ENCODE measurements around the gene ZSCAN5B. TPM values are rescaled to one million over a fixed set of nuclear protein-coding genes. Genes with fewer than 3 reads are reported as not detected.

ZSCAN5B gene
- total and polyA plus RNA-seq, 9 of the 15 experiments (the other 6 are each of a cell fraction or from before 2014, with no cell fraction given), result 0.03 to 0.07 TPM; not detected in 7

DNA sequence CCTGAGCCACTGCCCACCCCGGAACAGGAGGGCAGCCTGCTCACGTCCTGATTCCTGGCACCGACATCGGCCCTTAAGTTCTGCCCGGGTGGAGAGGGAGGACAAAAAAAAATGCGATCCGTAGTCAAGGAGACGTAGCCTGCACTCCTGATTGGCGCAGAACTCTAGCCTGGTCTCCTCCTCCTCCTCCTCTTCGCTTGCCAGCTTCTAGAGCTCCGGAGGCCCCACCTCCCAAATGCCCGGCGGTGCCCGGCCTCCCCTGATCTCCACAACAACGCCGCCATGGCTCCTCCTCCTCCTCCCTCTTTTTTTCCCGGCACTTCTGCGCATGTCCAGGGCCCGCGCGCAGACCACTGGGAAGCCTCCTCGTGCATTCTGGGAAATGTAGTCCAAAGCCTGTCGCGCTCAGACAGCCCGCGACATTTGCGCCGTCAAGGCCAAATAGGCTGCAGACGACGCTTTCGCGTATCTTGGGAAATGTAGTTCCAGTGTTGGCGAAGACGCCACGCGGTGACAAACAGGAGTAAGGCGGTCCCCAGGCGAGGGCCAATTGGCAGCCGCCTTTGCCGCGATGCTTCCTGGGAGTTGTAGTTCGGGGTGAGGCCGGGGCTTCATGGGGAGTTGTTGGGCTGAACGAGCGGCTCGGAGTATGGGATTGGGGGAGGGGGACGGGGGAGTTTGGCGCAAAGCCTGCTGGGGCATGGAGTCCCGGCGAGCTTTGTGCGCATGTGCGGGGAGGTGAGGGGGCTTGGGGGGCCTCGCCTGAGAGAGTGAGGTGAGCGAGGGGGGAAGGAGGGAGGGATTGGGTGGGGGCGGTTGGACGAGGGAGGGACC is 56.8 kb downstream of the ZSCAN5B start, which contains the start of gene ZNF444 (continued):
- TF ChIP-seq CHCHD3 (CRISPR knock-in tag; IDR thresholded peaks at IDR 0.05) (no peak), DIDO1 (tag; IDR thresholded peaks at IDR 0.05; ENCODE audit: low read depth) (peak; percentile 69; the same call in 1 of the 2 replicates), MED1 (CRISPR knock-in tag; IDR thresholded peaks at IDR 0.05; ENCODE audit: borderline replicate concordance) (no peak), PTTG1 (tag; IDR thresholded peaks at IDR 0.05; ENCODE audit: low read depth) (no peak), SREBF1 (IDR thresholded peaks at IDR 0.05; ENCODE audit: borderline replicate concordance, low read depth, low read length) (peak; percentile 75; the same call in 1 of the 2 replicates), MECOM (CRISPR knock-in tag; IDR thresholded peaks at IDR 0.05) (no peak), POLR2B (IDR thresholded peaks at IDR 0.05; ENCODE audit: low read depth, partially characterized antibody) (peak; percentile 65), ZFP36 (IDR thresholded peaks at IDR 0.05; ENCODE audit: low read depth, low read length, partially characterized antibody) (no peak), NCOA2 (IDR thresholded peaks at IDR 0.05; ENCODE audit: partially characterized antibody in 2 of 2) (no peak), ZNF124 (CRISPR knock-in tag; IDR thresholded peaks at IDR 0.05) (no peak), TAF15 (IDR thresholded peaks at IDR 0.05; ENCODE audit: low read depth, low read length) (no peak)
- TF ChIP-seq, protein P1, sequence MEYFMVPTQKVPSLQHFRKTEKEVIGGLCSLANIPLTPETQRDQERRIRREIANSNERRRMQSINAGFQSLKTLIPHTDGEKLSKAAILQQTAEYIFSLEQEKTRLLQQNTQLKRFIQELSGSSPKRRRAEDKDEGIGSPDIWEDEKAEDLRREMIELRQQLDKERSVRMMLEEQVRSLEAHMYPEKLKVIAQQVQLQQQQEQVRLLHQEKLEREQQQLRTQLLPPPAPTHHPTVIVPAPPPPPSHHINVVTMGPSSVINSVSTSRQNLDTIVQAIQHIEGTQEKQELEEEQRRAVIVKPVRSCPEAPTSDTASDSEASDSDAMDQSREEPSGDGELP (CRISPR knock-in tag; IDR thresholded peaks at IDR 0.05; ENCODE audit: borderline replicate concordance), result no peak
- TF ChIP-seq, protein P2, sequence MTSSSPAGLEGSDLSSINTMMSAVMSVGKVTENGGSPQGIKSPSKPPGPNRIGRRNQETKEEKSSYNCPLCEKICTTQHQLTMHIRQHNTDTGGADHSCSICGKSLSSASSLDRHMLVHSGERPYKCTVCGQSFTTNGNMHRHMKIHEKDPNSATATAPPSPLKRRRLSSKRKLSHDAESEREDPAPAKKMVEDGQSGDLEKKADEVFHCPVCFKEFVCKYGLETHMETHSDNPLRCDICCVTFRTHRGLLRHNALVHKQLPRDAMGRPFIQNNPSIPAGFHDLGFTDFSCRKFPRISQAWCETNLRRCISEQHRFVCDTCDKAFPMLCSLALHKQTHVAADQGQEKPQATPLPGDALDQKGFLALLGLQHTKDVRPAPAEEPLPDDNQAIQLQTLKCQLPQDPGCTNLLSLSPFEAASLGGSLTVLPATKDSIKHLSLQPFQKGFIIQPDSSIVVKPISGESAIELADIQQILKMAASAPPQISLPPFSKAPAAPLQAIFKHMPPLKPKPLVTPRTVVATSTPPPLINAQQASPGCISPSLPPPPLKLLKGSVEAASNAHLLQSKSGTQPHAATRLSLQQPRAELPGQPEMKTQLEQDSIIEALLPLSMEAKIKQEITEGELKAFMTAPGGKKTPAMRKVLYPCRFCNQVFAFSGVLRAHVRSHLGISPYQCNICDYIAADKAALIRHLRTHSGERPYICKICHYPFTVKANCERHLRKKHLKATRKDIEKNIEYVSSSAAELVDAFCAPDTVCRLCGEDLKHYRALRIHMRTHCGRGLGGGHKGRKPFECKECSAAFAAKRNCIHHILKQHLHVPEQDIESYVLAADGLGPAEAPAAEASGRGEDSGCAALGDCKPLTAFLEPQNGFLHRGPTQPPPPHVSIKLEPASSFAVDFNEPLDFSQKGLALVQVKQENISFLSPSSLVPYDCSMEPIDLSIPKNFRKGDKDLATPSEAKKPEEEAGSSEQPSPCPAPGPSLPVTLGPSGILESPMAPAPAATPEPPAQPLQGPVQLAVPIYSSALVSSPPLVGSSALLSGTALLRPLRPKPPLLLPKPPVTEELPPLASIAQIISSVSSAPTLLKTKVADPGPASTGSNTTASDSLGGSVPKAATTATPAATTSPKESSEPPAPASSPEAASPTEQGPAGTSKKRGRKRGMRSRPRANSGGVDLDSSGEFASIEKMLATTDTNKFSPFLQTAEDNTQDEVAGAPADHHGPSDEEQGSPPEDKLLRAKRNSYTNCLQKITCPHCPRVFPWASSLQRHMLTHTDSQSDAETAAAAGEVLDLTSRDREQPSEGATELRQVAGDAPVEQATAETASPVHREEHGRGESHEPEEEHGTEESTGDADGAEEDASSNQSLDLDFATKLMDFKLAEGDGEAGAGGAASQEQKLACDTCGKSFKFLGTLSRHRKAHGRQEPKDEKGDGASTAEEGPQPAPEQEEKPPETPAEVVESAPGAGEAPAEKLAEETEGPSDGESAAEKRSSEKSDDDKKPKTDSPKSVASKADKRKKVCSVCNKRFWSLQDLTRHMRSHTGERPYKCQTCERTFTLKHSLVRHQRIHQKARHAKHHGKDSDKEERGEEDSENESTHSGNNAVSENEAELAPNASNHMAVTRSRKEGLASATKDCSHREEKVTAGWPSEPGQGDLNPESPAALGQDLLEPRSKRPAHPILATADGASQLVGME (CRISPR knock-in tag; IDR thresholded peaks at IDR 0.05), result no peak
- TF ChIP-seq, protein P3, sequence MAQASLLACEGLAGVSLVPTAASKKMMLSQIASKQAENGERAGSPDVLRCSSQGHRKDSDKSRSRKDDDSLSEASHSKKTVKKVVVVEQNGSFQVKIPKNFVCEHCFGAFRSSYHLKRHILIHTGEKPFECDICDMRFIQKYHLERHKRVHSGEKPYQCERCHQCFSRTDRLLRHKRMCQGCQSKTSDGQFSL (CRISPR knock-in tag; IDR thresholded peaks at IDR 0.05), result no peak
- TF ChIP-seq, protein P3 (tag; IDR thresholded peaks at IDR 0.05), result no peak
- TF ChIP-seq, protein P4, sequence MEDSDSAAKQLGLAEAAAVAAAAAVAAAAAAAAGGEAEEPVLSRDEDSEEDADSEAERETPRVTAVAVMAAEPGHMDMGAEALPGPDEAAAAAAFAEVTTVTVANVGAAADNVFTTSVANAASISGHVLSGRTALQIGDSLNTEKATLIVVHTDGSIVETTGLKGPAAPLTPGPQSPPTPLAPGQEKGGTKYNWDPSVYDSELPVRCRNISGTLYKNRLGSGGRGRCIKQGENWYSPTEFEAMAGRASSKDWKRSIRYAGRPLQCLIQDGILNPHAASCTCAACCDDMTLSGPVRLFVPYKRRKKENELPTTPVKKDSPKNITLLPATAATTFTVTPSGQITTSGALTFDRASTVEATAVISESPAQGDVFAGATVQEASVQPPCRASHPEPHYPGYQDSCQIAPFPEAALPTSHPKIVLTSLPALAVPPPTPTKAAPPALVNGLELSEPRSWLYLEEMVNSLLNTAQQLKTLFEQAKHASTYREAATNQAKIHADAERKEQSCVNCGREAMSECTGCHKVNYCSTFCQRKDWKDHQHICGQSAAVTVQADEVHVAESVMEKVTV (CRISPR knock-in tag; IDR thresholded peaks at IDR 0.05), result no peak
- TF ChIP-seq, protein P5, sequence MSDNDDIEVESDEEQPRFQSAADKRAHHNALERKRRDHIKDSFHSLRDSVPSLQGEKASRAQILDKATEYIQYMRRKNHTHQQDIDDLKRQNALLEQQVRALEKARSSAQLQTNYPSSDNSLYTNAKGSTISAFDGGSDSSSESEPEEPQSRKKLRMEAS (CRISPR knock-in tag; IDR thresholded peaks at IDR 0.05), result peak; percentile 95
